ENCODE measurements around the gene NAT10.

DNA sequence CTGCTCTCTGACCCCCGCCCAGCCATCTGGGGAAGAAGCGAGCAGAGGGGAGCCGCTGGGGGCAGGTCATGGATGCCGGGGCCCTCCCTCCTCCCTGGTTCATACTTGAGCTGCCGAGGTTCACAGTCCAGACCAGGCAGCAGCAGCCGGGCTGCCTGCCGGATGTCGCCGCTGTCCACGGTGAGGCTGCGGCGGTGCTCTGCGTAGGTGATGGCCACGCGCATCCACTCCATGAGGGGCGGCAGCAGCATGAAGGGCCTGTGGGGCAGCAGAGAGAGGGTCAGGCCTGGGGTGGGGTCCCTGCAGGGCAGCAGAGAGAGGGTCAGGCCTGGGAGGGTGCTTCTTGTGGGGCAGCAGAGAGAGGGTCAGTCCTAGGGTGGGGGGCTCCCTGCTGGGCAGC lies 67.6 kb downstream of the NAT10 start:
- no peak for TF ChIP-seq EZH2phosphoT487 (IDR thresholded peaks at IDR 0.05; ENCODE audit: unreplicated experiment)
- TF ChIP-seq, protein P1, sequence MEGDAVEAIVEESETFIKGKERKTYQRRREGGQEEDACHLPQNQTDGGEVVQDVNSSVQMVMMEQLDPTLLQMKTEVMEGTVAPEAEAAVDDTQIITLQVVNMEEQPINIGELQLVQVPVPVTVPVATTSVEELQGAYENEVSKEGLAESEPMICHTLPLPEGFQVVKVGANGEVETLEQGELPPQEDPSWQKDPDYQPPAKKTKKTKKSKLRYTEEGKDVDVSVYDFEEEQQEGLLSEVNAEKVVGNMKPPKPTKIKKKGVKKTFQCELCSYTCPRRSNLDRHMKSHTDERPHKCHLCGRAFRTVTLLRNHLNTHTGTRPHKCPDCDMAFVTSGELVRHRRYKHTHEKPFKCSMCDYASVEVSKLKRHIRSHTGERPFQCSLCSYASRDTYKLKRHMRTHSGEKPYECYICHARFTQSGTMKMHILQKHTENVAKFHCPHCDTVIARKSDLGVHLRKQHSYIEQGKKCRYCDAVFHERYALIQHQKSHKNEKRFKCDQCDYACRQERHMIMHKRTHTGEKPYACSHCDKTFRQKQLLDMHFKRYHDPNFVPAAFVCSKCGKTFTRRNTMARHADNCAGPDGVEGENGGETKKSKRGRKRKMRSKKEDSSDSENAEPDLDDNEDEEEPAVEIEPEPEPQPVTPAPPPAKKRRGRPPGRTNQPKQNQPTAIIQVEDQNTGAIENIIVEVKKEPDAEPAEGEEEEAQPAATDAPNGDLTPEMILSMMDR (conservative IDR thresholded peaks at IDR 0.05; ENCODE audit: low read depth in 2 of 2), result no peak
